HFFc6 (cell line): Measurements from ENCODE around the gene PYDC1. TPM values are rescaled to one million over a fixed set of nuclear protein-coding genes. Genes with fewer than 3 reads are reported as not detected.

Experiments
- DNase-seq: peaks from one replicate; pipeline ENCODE4 v3.0.0-alpha.2; 2018
- H3K27ac Mint-ChIP-seq: 2 replicates; pipeline ENCODE4 v1.8.0; 2020; ENCODE audit warnings: mild to moderate bottlenecking, mixed read lengths
- H3K27me3 Mint-ChIP-seq: 2 replicates; pipeline ENCODE4 v1.8.0; 2021; ENCODE audit warnings: mild to moderate bottlenecking, moderate library complexity, mixed read lengths; ENCODE audit not compliant: insufficient read depth
- H3K36me3 Mint-ChIP-seq: 2 replicates; pipeline ENCODE4 v1.8.0; 2021; ENCODE audit warnings: low read depth, mixed read lengths
- H3K4me1 Mint-ChIP-seq: 2 replicates; pipeline ENCODE4 v1.8.0; 2020; ENCODE audit warnings: low read depth, mixed read lengths
- H3K4me3 Mint-ChIP-seq: 2 replicates; pipeline ENCODE4 v1.8.0; 2020; ENCODE audit warnings: mild to moderate bottlenecking, moderate library complexity, mixed read lengths
- H3K9me3 Mint-ChIP-seq: 2 replicates; pipeline ENCODE4 v1.8.0; 2020; ENCODE audit warnings: mild to moderate bottlenecking, mixed read lengths
- total RNA-seq, 6 experiments: library from RNA; stranded (reverse); fragmentation: NEBNext Ultra II Directional; extraction: Animal tissue kit (Norgen Biotek cat#: 25700); gene quantifications; 2 replicates in 1 of 6; 3 replicates in 5 of 6; pipeline ENCODE4 v1.2.3, GENCODE V29; 2021
- TF ChIP-seq, protein P1 (sequence below): fragments of 200-600 bp; sonication (generic); IDR thresholded peaks from 2 replicates; pipeline ENCODE4 v1.5.0; 2021; ENCODE audit warnings: antibody characterized with exemption, mild to moderate bottlenecking

The PYDC1 gene
- total RNA-seq, 6 experiments from 2014 or later = not detected

DNA sequence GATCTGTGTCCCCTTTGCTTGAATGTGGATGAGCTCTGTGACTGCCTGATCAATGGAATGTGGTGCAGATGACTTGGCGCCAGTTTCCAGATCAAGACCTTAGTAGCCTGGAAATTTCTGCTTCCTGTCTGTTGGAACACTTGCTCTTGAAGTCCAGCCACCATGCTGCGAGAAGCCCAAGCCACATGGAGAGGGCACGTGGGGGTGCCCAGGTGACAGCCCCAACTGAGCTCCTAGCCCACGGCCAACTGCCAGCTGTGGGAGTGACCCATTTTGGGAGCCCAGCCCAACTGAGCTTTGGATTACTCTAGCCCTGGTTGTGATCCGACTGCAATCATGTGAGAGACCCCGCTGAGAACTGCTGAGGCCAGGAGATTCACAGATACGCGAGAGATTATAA is 39.5 kb upstream of the PYDC1 start:
- peaks cover 6% of the 10 kb centered on the region for H3K4me1 Mint-ChIP-seq
- no peak overlapping the region for H3K4me3 Mint-ChIP-seq
- H3K27ac Mint-ChIP-seq = no peak overlapping the region
- H3K27me3 Mint-ChIP-seq = peaks cover 27% of the 10 kb centered on the region
- no peaks in the 10 kb centered on the region for H3K36me3 Mint-ChIP-seq
- no peak for DNase-seq
- no peaks in the 10 kb centered on the region for H3K9me3 Mint-ChIP-seq
- TF ChIP-seq, protein P1, sequence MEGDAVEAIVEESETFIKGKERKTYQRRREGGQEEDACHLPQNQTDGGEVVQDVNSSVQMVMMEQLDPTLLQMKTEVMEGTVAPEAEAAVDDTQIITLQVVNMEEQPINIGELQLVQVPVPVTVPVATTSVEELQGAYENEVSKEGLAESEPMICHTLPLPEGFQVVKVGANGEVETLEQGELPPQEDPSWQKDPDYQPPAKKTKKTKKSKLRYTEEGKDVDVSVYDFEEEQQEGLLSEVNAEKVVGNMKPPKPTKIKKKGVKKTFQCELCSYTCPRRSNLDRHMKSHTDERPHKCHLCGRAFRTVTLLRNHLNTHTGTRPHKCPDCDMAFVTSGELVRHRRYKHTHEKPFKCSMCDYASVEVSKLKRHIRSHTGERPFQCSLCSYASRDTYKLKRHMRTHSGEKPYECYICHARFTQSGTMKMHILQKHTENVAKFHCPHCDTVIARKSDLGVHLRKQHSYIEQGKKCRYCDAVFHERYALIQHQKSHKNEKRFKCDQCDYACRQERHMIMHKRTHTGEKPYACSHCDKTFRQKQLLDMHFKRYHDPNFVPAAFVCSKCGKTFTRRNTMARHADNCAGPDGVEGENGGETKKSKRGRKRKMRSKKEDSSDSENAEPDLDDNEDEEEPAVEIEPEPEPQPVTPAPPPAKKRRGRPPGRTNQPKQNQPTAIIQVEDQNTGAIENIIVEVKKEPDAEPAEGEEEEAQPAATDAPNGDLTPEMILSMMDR = no peak

DNA sequence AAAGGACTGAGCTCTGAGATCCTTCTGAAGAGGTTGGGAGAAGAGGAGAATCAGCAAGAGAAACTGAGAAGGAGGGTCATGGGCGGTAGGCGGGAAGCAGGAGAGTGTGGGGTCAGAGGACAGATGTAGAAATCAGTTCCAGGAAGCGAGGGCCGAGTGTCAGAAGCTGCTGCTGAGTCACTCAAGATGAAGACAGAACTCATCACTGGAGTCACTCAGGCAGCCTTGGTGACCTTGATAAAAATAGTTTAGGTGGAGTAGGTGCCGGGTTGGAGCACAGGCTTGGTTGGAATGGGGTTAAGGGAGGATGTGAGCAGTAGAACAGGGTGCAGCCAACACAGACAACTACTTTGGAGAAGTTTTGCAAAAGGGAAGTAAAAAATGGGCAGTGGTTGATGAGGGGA is 36.7 kb upstream of the PYDC1 start:
- no peak for DNase-seq
- TF ChIP-seq, protein P1 = no peak
- Mint-ChIP-seq H3K36me3 (no peaks in the 10 kb centered on the region), H3K27ac (no peak overlapping the region), H3K27me3 (peaks cover 18% of the 10 kb centered on the region), H3K4me3 (no peak overlapping the region), H3K9me3 (no peaks in the 10 kb centered on the region), H3K4me1 (peaks cover 6% of the 10 kb centered on the region)

DNA sequence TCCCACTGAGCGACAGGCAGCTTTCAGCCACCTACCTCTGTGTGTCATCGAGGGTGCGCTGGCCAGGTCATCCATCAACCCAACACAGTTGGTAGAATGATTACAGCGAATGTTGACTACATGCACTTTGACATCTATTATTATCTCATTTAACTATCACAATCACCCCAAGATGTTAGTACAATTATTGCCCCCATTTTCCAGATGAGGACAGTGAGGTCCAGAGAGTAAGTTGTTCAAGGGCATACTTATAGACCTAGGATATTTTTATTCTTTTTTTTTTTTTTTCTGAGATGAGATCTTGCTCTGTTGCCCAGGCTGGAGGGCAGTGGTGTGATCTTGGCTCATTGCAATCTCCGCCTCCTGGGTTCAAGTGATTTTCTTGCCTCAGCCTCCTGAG is 34.5 kb upstream of the PYDC1 start:
- TF ChIP-seq, protein P1 = no peak

DNA sequence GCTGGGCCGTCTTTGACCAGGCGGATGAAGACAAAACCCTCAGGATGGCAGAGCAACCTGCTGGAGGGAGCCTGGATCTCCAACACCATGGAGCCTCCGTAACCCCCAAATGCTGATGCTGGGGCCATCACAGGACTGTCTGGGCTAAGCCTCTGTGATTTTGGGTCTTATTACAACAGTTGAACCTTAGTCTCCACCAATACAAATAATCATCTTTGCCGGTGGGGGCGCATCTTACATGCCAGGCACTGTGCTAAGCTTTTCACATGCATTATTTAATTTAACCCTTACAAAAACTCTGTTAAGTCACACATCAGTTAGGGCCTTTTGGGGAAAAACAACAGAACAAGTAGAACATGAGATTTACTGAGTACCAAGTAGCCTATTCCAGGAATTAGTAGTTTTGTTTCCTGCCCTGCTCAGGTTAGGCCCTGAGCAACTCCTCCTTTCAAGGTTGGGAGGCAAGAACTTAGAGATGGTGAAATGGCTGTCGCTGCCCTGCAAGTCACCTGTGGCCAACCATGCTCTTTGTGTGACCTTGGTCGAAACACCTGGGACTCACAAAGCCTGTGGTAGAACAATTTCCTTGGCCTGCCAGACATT is 33.9 kb upstream of the PYDC1 start:
- TF ChIP-seq, protein P1 = no peak
- Mint-ChIP-seq H3K9me3 (no peaks in the 10 kb centered on the region), H3K27ac (no peak overlapping the region), H3K36me3 (no peaks in the 10 kb centered on the region), H3K27me3 (peaks cover 22% of the 10 kb centered on the region), H3K4me3 (no peak overlapping the region), H3K4me1 (peaks cover 6% of the 10 kb centered on the region)
- no peak for DNase-seq

More for the DNA sequence above, 34.5 kb upstream of the PYDC1 start:
- peaks cover 19% of the 10 kb centered on the region for H3K27me3 Mint-ChIP-seq
- H3K4me1 Mint-ChIP-seq = peaks cover 6% of the 10 kb centered on the region
- no peak overlapping the region for H3K27ac Mint-ChIP-seq
- no peaks in the 10 kb centered on the region for H3K9me3 Mint-ChIP-seq
- no peaks in the 10 kb centered on the region for H3K36me3 Mint-ChIP-seq
- DNase-seq = no peak
- H3K4me3 Mint-ChIP-seq = no peak overlapping the region

DNA sequence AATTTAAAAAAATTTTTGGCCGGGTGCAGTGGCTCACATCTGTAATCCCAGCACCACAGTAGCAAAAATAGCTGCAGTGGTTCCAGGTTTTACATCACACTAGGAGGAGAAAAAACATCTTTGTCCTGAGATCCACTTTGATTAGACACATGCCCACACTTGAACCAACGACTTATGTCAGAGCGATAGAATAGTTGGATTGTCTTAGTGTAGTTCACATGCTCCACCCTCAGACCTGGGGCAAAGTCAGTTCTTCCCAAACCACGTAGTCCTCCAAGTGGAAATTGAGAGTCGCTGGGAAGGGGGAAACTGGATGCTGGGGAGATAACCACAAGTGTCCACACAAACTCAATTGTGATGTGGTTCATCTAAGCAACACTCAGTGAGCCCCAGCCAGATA is 31.4 kb upstream of the PYDC1 start:
- no peaks in the 10 kb centered on the region for H3K36me3 Mint-ChIP-seq
- H3K4me1 Mint-ChIP-seq = no peaks in the 10 kb centered on the region
- TF ChIP-seq, protein P1 = no peak
- peaks cover 34% of the 10 kb centered on the region for H3K27me3 Mint-ChIP-seq
- no peak overlapping the region for H3K27ac Mint-ChIP-seq
- no peak overlapping the region for H3K4me3 Mint-ChIP-seq
- DNase-seq = no peak
- no peaks in the 10 kb centered on the region for H3K9me3 Mint-ChIP-seq
